T follicular helper cell (primary cell): ENCODE data around the gene APPL1.
"Not testable (repeated sequence)": the region's sequence is repeated elsewhere in the genome, so short reads cannot be mapped to it uniquely, and the experiment has no call there.

Experiments used
- DNase-seq: peaks from one replicate; pipeline ENCODE4 v3.0.0-alpha.2; 2020; ENCODE audit warnings: low read depth

Gene APPL1

DNA sequence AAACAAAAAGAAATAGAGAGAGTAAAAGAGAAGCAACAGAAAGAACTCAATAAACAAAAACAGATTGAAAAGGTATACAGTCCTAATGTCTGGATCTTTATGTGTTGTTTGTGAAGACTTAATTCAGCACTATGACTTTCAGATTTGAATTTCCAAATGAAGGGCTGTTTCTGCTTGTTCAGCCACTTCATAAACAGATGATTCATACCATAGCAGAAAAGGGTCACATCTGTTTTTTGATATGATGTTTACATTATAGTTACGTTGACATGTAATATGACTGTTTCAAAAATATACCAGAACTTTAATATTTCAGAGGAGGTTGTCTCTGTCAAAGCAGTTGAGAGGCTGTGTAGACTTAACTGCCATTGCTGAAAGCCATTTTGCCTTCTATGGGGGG lies 40.9 kb downstream of the APPL1 start:
- DNase-seq = no peak

DNA sequence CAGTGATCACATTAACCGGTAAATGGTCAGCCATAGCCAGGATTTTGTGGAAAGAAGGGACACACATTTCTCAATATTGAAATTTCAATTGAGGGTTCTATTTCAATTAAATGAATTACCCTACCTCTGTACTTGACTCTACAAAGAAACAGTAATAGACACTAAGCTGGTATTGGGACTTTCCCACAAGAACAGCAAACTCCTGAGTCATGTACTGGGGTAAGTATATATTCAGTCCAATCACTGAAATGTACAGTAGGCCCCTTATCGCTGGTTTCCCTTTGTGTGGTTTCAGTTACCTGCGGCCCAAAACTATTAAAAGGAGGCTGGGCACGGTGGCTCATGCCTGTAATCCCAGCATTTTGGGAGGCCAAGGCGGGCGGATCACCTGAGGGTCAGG lies 47.3 kb downstream of the APPL1 start:
- DNase-seq = no peak

- DNase-seq = no peak
Observed at GRCh38 chr3:57275393-57275792, 47.9 kb downstream of the APPL1 start.

DNA sequence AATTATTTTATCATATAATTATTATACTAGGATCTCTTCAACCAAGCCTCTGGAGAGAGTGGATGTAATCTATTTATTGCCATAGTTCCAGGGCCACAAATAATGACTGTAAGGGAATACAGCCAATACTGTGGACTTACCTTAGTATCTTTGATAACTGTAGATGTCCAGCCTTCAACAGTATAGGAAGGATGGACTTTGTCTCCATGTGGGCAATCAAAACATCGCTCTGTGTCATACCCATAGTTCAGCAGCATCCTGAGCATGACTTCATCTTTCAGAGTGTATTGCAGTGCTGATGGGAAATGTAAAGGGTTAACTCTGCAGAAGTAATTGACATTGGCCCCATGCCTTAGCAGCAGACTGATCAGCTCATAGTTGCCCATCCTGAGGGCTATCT lies 50.7 kb downstream of the APPL1 start:
- no peak for DNase-seq

DNA sequence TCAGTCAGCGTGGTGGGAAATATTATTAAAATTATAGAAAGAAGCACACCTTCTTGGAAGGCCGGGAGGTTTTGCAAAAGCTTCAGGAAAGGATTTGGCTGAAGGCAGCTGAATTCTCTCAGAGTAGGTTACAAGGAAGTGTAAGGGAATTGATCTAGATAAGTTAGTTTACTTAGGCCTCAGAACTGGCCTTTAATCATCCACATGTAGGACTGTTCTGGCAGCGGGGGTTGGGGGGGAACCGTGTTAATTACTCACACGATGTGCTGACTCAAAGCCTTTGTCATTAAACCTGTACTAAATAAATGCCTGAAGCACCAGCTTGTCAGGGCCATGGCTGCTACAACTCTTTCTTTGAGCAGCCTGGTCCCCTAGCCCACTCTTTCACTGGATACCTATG lies 52.2 kb downstream of the APPL1 start:
- DNase-seq = no peak

GRCh38 chr3:57281715-57282114 lies 54.2 kb downstream of the APPL1 start:
- no peak for DNase-seq

GRCh38 chr3:57283334-57283733 lies 55.8 kb downstream of the APPL1 start:
- DNase-seq = no peak

- no peak for DNase-seq
Observed at GRCh38 chr3:57287205-57287604, 59.7 kb downstream of the APPL1 start.

DNA sequence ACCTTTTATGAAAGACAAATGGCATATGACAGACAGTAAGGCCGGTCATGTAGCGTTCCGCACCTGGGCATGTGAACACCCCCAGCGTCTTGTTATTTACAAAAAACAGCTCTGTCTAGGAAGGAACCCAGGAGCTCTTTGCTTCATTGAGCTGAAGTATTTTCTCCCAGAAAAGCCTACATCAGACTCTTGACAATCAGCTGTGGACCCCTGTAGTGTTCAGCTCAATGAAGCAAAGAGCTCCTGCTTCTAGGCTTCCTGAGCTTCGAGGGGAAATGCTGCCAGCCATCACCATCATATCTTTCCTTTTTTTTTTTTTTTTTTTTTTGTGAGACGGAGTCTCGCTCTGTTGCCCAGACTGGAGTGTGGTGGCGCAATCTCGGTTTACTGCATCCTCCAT lies 60.9 kb downstream of the APPL1 start:
- no peak for DNase-seq

GRCh38 chr3:57292159-57292896 lies 64.8 kb downstream of the APPL1 start, which contains the start of gene ASB14:
Gene ASB14, minus strand, starts transcription at chr3:57292685. Its CDS starts 652 bp downstream, at chr3:57292033.
- DNase-seq = no peak

- DNase-seq = no peak
Observed at GRCh38 chr3:57292897-57293526, 65.5 kb downstream of the APPL1 start.

- no peak for DNase-seq
Observed at GRCh38 chr3:57298041-57298440, 70.5 kb downstream of the APPL1 start.

DNA sequence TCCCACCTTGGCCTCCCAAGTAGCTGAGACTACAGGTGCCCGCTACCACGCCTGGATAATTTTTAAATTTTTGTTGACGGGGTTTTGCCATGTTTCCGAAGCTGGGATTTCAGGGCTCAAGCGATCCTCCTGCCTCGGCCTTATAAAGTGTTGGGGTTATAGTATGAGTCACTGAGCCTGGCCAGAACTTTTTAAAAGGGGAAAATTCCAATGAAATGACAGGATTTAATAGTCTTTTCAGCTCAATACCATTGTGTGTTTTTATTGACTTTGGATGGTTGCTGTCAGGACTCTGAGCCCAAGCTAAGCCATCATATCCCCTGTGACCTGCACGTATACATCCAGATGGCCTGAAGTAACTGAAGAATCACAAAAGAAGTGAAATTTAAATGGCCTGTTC lies 76.0 kb downstream of the APPL1 start:
- not testable (repeated sequence) for DNase-seq

- DNase-seq = no peak
Observed at GRCh38 chr3:57309769-57310360, 82.3 kb downstream of the APPL1 start.

DNA sequence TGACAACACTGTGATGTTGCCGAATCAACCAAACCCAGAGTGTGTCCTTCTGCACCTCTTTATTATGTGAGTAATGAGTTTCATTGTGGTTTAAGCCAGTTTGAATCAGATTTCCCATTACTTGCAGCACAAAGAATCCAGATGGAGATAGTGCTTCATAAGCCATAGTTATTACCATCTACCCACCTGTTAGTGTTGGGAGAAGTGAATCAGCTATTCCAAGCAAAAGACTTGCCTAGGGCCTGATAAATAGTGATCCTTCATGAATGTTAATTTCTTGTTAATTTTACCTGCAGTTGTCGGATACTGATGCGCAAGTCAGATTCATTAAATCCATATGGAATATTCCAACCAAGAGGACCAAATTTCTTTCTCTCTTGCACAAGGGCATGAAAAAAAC lies 86.7 kb downstream of the APPL1 start:
- no peak for DNase-seq
